ENCODE data around the gene ANAPC5.

The ANAPC5 gene

DNA sequence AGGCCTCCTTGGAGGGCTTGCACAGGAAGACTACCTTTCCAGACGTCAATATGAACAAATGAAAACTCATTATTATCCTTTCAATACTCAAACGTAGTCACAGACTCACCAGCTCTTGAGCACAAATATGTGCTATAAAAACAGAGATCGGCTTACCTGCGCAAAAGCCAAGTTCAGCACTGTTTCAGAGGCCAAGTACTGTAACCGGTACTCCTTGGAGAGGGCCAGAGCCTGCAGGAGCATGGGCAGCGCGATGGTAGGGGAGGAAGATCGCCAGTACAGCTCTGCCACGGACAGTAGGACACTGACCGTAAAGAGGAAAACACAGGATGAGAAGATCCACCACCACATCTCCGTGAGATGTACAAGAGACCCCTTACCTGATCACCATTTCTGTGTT is 34.1 kb downstream of the ANAPC5 start:
- TF ChIP-seq, protein P1, sequence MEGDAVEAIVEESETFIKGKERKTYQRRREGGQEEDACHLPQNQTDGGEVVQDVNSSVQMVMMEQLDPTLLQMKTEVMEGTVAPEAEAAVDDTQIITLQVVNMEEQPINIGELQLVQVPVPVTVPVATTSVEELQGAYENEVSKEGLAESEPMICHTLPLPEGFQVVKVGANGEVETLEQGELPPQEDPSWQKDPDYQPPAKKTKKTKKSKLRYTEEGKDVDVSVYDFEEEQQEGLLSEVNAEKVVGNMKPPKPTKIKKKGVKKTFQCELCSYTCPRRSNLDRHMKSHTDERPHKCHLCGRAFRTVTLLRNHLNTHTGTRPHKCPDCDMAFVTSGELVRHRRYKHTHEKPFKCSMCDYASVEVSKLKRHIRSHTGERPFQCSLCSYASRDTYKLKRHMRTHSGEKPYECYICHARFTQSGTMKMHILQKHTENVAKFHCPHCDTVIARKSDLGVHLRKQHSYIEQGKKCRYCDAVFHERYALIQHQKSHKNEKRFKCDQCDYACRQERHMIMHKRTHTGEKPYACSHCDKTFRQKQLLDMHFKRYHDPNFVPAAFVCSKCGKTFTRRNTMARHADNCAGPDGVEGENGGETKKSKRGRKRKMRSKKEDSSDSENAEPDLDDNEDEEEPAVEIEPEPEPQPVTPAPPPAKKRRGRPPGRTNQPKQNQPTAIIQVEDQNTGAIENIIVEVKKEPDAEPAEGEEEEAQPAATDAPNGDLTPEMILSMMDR (IDR thresholded peaks at IDR 0.05): no peak

DNA sequence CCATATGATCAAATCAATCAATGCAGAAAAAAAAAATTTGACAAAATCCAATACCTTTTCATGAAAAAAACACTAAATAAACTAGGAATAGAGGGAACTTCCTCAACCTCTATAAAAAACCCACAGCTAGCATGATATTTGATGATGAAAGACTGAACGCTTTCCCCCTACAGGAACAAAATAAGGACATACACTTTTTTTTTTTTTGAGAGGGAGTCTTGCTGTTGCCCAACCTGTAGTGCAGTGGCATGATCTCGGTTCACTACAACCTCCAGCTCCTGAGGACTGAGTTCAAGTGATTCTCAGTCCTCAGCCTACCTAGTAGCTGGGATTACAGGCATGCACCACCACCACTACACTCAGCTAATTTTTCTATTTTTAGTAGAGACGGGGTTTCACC is 37.8 kb downstream of the ANAPC5 start:
- TF ChIP-seq, protein P1 (IDR thresholded peaks at IDR 0.05): no peak

DNA sequence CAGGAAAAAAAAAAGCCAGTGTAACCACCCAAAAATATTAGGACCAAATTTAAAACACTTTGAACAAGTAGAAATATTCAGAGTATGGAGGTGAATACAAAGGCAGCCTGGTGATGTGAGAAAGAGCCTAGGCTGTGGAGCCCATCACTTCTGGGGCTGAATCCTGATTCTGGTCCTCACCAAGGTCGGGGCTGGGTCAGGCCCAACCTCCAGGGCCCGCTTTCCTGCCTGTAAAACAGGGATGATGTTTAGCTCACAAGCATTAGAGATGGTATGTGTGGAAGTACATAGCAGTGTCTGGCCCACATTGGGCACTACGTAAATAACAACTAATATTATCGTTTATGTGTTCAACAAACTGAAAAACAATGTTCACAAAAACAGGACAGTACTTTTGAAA is 47.9 kb downstream of the ANAPC5 start:
- TF ChIP-seq, protein P1 (IDR thresholded peaks at IDR 0.05): no peak

DNA sequence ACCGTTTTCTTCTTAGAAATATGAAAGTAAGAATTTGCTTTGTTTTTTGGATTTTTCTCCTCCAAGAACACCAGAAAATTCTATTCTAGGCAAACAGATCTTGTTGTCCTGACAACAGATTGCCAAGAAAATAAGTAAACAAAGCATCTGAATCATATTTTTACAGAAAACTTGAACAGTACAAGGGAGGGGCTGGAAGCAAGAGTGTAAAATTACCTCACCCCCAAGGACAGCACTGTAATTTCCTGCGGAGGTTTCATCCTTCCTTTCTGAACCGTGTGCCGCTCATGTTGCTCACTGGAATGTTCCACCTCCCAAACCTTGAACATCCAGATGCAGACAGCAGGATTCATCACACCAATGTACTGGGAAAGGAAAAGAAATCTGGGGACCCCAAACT is 50.3 kb downstream of the ANAPC5 start:
- TF ChIP-seq, protein P1 (IDR thresholded peaks at IDR 0.05): no peak

DNA sequence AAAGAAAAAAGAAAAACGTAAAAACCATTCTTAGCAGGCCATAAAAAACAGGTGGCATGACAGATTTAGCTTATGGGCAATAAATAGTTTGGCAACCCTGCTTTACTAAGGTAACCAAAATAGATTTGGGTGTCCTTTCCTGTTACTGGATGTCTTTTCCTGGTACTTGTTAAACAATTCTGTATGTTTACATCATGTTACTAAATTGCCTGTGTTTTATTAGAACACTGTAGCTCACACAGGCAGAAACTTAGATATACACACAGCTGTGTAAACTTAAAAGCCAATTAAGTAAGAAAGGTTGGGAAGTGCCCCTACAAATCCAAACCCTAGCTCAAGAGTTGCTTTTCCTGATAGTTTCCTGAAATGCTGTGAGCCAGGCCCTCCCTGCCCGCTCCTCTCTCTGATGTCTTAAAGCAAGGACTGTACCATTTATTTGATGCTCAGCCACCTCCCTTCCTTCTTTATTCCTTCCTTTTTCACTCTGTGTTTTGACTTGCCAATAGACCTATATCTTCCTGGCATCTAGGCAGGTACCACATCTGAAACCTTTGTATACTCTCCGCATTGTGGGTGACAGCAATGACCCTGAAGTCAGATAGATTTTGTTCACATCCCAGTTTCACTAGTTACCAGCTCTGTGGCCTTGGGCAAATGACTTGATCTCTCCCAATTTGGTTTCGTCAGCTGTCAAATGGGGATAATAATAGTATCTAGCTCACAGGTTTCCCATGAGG is 52.0 kb downstream of the ANAPC5 start:
- TF ChIP-seq, protein P1 (IDR thresholded peaks at IDR 0.05): no peak

DNA sequence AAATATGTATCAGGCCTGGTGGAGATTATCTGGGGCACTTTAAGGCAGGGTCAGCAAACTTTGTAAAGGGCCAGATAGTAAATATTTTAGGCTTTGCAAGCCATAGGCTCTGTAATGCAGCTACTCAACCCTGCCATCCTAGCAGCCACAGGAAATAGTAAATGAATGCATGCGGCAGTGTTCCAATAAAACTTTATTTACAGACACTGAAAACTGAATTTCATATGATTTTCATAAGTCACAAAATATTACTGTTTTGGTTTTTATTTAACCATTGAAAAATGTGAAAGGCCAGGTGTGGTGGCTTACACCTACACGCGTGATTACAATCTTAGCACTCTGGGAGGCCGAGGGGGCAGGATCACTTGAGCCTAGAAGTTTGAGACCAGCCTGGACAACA is 52.5 kb downstream of the ANAPC5 start:
- TF ChIP-seq, protein P1 (IDR thresholded peaks at IDR 0.05): no peak

DNA sequence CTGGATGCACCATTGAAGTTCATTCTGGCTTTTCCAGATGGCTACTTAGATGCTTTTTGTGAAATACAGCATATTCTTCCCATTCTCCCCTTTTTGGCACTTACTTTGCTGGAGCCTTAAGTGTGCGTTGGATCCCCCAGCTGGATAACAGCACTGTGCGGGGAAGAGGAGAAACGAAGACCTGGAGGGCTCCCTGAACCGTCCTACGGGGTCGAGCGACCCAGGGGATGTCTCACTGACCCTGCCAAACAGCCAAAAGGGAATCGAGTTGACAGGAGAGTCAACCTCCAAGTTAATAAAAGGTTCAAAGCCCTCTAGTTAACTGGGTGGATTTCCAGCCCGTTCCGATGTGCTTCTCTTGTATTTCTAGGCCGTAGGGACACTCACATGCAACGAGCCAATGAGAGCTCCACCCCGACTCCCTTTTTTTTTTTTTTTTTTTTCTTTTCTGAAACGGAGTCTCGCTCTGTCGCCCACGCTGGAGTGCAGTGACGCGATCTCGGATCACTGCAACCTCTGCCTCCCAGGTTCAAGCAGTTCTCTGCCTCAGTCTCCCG is 54.7 kb downstream of the ANAPC5 start:
- TF ChIP-seq, protein P1 (IDR thresholded peaks at IDR 0.05): no peak
